H1 (cell line): ENCODE measurements around the gene OBI1. TPM values are rescaled to one million over a fixed set of nuclear protein-coding genes. Genes with fewer than 3 reads are reported as not detected.

Experiments used
- CTCF ChIA-PET: fragments of 300-600 bp; sonication (Branson Sonifier 250); formaldehyde crosslinking; loops from one replicate; lab custom pipeline; 2021; ENCODE audit not compliant: partially characterized antibody; lab: Charles Lee
- POLR2A ChIA-PET: fragments of 300-600 bp; sonication (Branson Sonifier 250); formaldehyde crosslinking; loops from one replicate; lab custom pipeline; 2021; ENCODE audit warnings: inconsistent platforms; ENCODE audit not compliant: partially characterized antibody; lab: Charles Lee
- DNase-seq, 2 experiments: peaks; one replicate each; pipeline versions ENCODE4 v3.0.0 to v3.0.0-alpha.2; 2010 to 2022; ENCODE audit warnings: low spot score in 2 of 2, low read depth in 1 of 2, mixed read lengths in 1 of 2
- FAIRE-seq: peaks from 2 replicates; lab custom pipeline; 2011; peaks lifted over from hg19 to GRCh38; lab: Jason Lieb, UNC
- H2AFZ ChIP-seq: 2 replicates; pipeline ENCODE4 v1.8.1; 2012; ENCODE audit warnings: low read length, inconsistent platforms
- H2AK5ac ChIP-seq: 2 replicates; pipeline ENCODE4 v1.6.1; 2013; ENCODE audit warnings: low read depth, low read length
- H2BK120ac ChIP-seq: replicated peaks from 2 replicates; pipeline ENCODE3; 2013; ENCODE audit warnings: low read depth, low read length, inconsistent platforms
- H2BK12ac ChIP-seq: 2 replicates; pipeline ENCODE4 v1.6.1; 2013; ENCODE audit warnings: low read depth, low read length
- H2BK15ac ChIP-seq: 2 replicates; pipeline ENCODE4 v1.6.1; 2013; ENCODE audit warnings: low read length
- H2BK20ac ChIP-seq: 2 replicates; pipeline ENCODE4 v1.6.1; 2013; ENCODE audit warnings: low read length
- H2BK5ac ChIP-seq: 2 replicates; pipeline ENCODE4 v1.6.1; 2013; ENCODE audit warnings: low read depth, low read length
- H3K14ac ChIP-seq: 2 replicates; pipeline ENCODE4 v1.6.1; 2013; ENCODE audit warnings: inconsistent platforms; ENCODE audit not compliant: insufficient read length
- H3K18ac ChIP-seq: 2 replicates; pipeline ENCODE4 v1.6.1; 2013; ENCODE audit warnings: low read length; ENCODE audit errors: extremely low read depth
- H3K23ac ChIP-seq: 2 replicates; pipeline ENCODE4 v1.6.1; 2013; ENCODE audit warnings: inconsistent platforms; ENCODE audit not compliant: insufficient read length
- H3K23me2 ChIP-seq: 2 replicates; pipeline ENCODE4 v1.6.1; 2013; ENCODE audit warnings: low read depth, low read length
- H3K27ac ChIP-seq: 2 replicates; pipeline ENCODE4 v1.6.1; 2011; ENCODE audit warnings: low read depth, low read length, inconsistent platforms
- H3K27me3 ChIP-seq, 4 experiments: replicated peaks in 1 of 4; 1 replicate in 1 of 4; 2 replicates in 3 of 4; pipeline versions ENCODE4 v1.6.1 to v1.8.1; 2011 to 2013; ENCODE audit warnings: low read length in 3 of 4, mild to moderate bottlenecking in 3 of 4, inconsistent platforms in 2 of 4, mixed read lengths in 2 of 4, moderate library complexity in 1 of 4; ENCODE audit not compliant: control insufficient read depth in 3 of 4, insufficient read depth in 3 of 4; ENCODE audit errors: extremely low read depth in 1 of 4
- H3K36me3 ChIP-seq, 4 experiments: 2 replicates each; pipeline versions ENCODE4 v1.6.1 to v1.8.1; 2011 to 2013; ENCODE audit warnings: mild to moderate bottlenecking in 4 of 4, low read length in 3 of 4, moderate library complexity in 2 of 4, control low read depth in 1 of 4, inconsistent platforms in 1 of 4; ENCODE audit not compliant: insufficient read depth in 4 of 4, control insufficient read depth in 2 of 4
- H3K4ac ChIP-seq: replicated peaks from 2 replicates; pipeline ENCODE3; 2013; ENCODE audit warnings: low read length, low read depth, mixed read lengths, inconsistent platforms; ENCODE audit not compliant: insufficient read length
- H3K4me1 ChIP-seq, 4 experiments: replicated peaks in 1 of 4; 1 replicate in 1 of 4; 2 replicates in 3 of 4; pipeline versions ENCODE4 v1.6.1 to v1.8.1; 2011 to 2013; ENCODE audit warnings: low read length in 3 of 4, inconsistent platforms in 2 of 4, mixed read lengths in 1 of 4; ENCODE audit not compliant: insufficient read depth in 4 of 4, control insufficient read depth in 3 of 4
- H3K4me2 ChIP-seq, 2 experiments: 2 replicates each; pipeline versions ENCODE4 v1.6.1 to v1.8.1; 2011 to 2013; ENCODE audit warnings: low read depth in 2 of 2, low read length in 2 of 2, control low read depth in 1 of 2, inconsistent platforms in 1 of 2, mild to moderate bottlenecking in 1 of 2; ENCODE audit not compliant: insufficient read depth in 1 of 2
- H3K4me3 ChIP-seq, 4 experiments: fragments of 200-600, 300-600 bp in 1 of 4; sonication (generic), shearing (Covaris generic), sonication (Bioruptor Twin) in 1 of 4; 2 replicates each; pipeline versions ENCODE4 v1.5.1 to v1.8.1; 2011 to 2016; ENCODE audit warnings: low read length in 4 of 4, low read depth in 3 of 4, control low read depth in 2 of 4, inconsistent platforms in 2 of 4, mild to moderate bottlenecking in 2 of 4, mixed read lengths in 1 of 4, moderate library complexity in 1 of 4; ENCODE audit not compliant: insufficient read depth in 2 of 4; ENCODE audit errors: extremely low read depth in 1 of 4
- H3K56ac ChIP-seq: replicated peaks from 2 replicates; pipeline ENCODE3; 2013; ENCODE audit warnings: low read depth, mild to moderate bottlenecking, mixed read lengths, low read length, inconsistent platforms; ENCODE audit not compliant: insufficient read length
- H3K79me1 ChIP-seq: 2 replicates; pipeline ENCODE4 v1.6.1; 2013; ENCODE audit warnings: low read depth, low read length, control low read depth
- H3K79me2 ChIP-seq, 2 experiments: 2 replicates each; pipeline versions ENCODE4 v1.6.1 to v1.8.1; 2012 to 2013; ENCODE audit warnings: low read length in 2 of 2, mild to moderate bottlenecking in 2 of 2, inconsistent platforms in 1 of 2; ENCODE audit not compliant: insufficient read depth in 2 of 2, control insufficient read depth in 1 of 2
- H3K9ac ChIP-seq, 4 experiments: replicated peaks in 1 of 4; 1 replicate in 1 of 4; 2 replicates in 3 of 4; pipeline versions ENCODE4 v1.6.1 to v1.8.1; 2011 to 2013; ENCODE audit warnings: low read depth in 3 of 4, low read length in 3 of 4, control low read depth in 2 of 4, mild to moderate bottlenecking in 2 of 4, moderate library complexity in 2 of 4, inconsistent platforms in 1 of 4; ENCODE audit errors: extremely low read depth in 1 of 4
- H3K9me3 ChIP-seq, 2 experiments: 2 replicates each; pipeline versions ENCODE4 v1.6.1 to v1.8.1; 2012 to 2013; ENCODE audit warnings: mild to moderate bottlenecking in 2 of 2, moderate library complexity in 2 of 2, control low read depth in 1 of 2, inconsistent platforms in 1 of 2, low read depth in 1 of 2, low read length in 1 of 2, mixed read lengths in 1 of 2; ENCODE audit not compliant: insufficient read depth in 2 of 2
- H4K20me1 ChIP-seq, 2 experiments: replicated peaks in 1 of 2; 2 replicates each; pipeline versions ENCODE3 to v1.8.1; 2011 to 2013; ENCODE audit warnings: inconsistent platforms in 2 of 2, low read length in 2 of 2, mild to moderate bottlenecking in 1 of 2; ENCODE audit not compliant: insufficient read depth in 2 of 2, control insufficient read depth in 1 of 2
- H4K5ac ChIP-seq: 2 replicates; pipeline ENCODE4 v1.6.1; 2013; ENCODE audit warnings: low read length, low read depth, mixed read lengths, inconsistent platforms; ENCODE audit not compliant: insufficient read length
- H4K8ac ChIP-seq: 2 replicates; pipeline ENCODE4 v1.8.0; 2013; ENCODE audit warnings: mild to moderate bottlenecking, moderate library complexity, low read length, inconsistent platforms; ENCODE audit not compliant: insufficient read depth; ENCODE audit errors: extremely low read depth
- H4K91ac ChIP-seq: replicated peaks from 2 replicates; pipeline ENCODE3; 2013; ENCODE audit warnings: low read length, mixed read lengths, inconsistent platforms; ENCODE audit not compliant: insufficient read length
- BRCA1 ChIP-seq: IDR thresholded peaks from 2 replicates; pipeline ENCODE4 v1.6.1; 2012; ENCODE audit warnings: low read depth, low read length, improper control_type of control experiment
- CHD2 ChIP-seq: IDR thresholded peaks from 2 replicates; pipeline ENCODE4 v1.6.1; 2012; ENCODE audit warnings: low read length, improper control_type of control experiment
- GABPA ChIP-seq: IDR thresholded peaks from 2 replicates; pipeline ENCODE4 v1.6.1; 2011; ENCODE audit warnings: mild to moderate bottlenecking, low read length, moderate library complexity, borderline replicate concordance; ENCODE audit not compliant: insufficient read depth
- NRF1 ChIP-seq: IDR thresholded peaks from 2 replicates; pipeline ENCODE4 v1.6.1; 2011; ENCODE audit warnings: mild to moderate bottlenecking, low read depth, low read length, improper control_type of control experiment
- RAD21 ChIP-seq, 2 experiments: IDR thresholded peaks in 1 of 2; conservative IDR thresholded peaks in 1 of 2; 2 replicates each; pipeline ENCODE4 v1.6.1; 2011; ENCODE audit warnings: low read depth in 2 of 2, low read length in 2 of 2, improper control_type of control experiment in 1 of 2, inconsistent platforms in 1 of 2, mild to moderate bottlenecking in 1 of 2, moderate library complexity in 1 of 2
- SP1 ChIP-seq: IDR thresholded peaks from 2 replicates; pipeline ENCODE4 v1.6.1; 2011; ENCODE audit warnings: low read depth, low read length
- SP4 ChIP-seq: IDR thresholded peaks from 2 replicates; pipeline ENCODE4 v1.6.1; 2012; ENCODE audit warnings: low read length, inconsistent platforms
- TAF7 ChIP-seq: optimal IDR thresholded peaks from 2 replicates; pipeline ENCODE3; 2011; ENCODE audit warnings: low read depth, mild to moderate bottlenecking, inconsistent platforms, low read length, moderate library complexity, borderline replicate concordance
- TBP ChIP-seq: IDR thresholded peaks from 2 replicates; pipeline ENCODE4 v1.6.1; 2011; ENCODE audit warnings: low read depth, low read length, improper control_type of control experiment
- WGBS, 2 experiments: shearing (Covaris generic) in 1 of 2; methylation state at CpG; one replicate each; pipeline versions ENCODE4 v1.1.6 to v1.1.7; 2013 to 2015; ENCODE audit warnings: low lambda C conversion rate in 2 of 2, mixed read lengths in 2 of 2, inconsistent platforms in 1 of 2, low coverage in 1 of 2, missing lambda C conversion rate in 1 of 2; ENCODE audit not compliant: insufficient replicate concordance in 2 of 2, insufficient coverage in 1 of 2, insufficient read length in 1 of 2; ENCODE audit errors: extremely low coverage in 1 of 2, missing lambda C conversion rate in 1 of 2; 5-methylcytosine and 5-hydroxymethylcytosine counted together
- polyA plus RNA-seq, 7 experiments: library from polyadenylated mRNA; depleted of rRNA in 3 of 7; stranded (reverse) in 5 of 7; unstranded in 2 of 7; fragments of >200 nt in 5 of 7; fragments of 200-250 nt in 2 of 7; gene quantifications; 1 replicate in 5 of 7; 2 replicates in 1 of 7; 4 replicates in 1 of 7; pipeline versions ENCODE4 v1.2.1 to v1.2.3, GENCODE V29; 2011 to 2013; ENCODE audit warnings: missing spikeins in 2 of 7, mixed read lengths in 2 of 7
- total RNA-seq: library from RNA; stranded (reverse); fragmentation: NEBNext Ultra II Directional; extraction: Animal tissue kit (Norgen Biotek cat#: 25700); gene quantifications from 2 replicates; pipeline ENCODE4 v1.2.1, GENCODE V29; 2021

OBI1 gene
- total and polyA plus RNA-seq, 2 of the 8 experiments (the other 6 are each of a cell fraction or from before 2014, with no cell fraction given) = 7.1 to 14.3 TPM

GRCh38 chr13:78601874-78602560 lies 56.9 kb downstream of the OBI1 start:
- Histone ChIP-seq H3K9me3 (no peaks in the 10 kb centered on the region), H3K4me2 (peak overlapping the region; percentile 79 to 93), H2BK12ac (peak overlapping the region; percentile 93), H3K27ac (no peak overlapping the region), H2AK5ac (no peak overlapping the region), H2BK20ac (no peak overlapping the region; the same call in 1 of the 2 replicates), H2BK120ac (no peak overlapping the region), H3K23ac (no peak overlapping the region), H3K36me3 (no peaks in the 10 kb centered on the region), H3K79me2 (no peaks in the 10 kb centered on the region), H3K4ac (no peak overlapping the region), H3K56ac (no peak overlapping the region), H4K5ac (no peak overlapping the region), H2BK5ac (no peak overlapping the region), H3K18ac (no peak overlapping the region), H2AFZ (no peak overlapping the region), H4K8ac (no peak overlapping the region; the same call in 1 of the 2 replicates), H4K91ac (no peak overlapping the region), H2BK15ac (peak overlapping the region; percentile 92; the same call in 1 of the 2 replicates), H4K20me1 (peaks cover 20 to 25% of the 10 kb centered on the region in 2 experiments), H3K9ac (no peak overlapping the region), H3K79me1 (no peaks in the 10 kb centered on the region), H3K4me1 (peaks cover 0 to 38% (median 12%) of the 10 kb centered on the region in 4 experiments; a peak in 6 of 7 replicates), H3K4me3 (peak overlapping the region; percentile 14 to 67 (median 22); a peak in 4 of 8 replicates), H3K23me2 (peaks cover 20% of the 10 kb centered on the region; the same call in 1 of the 2 replicates), H3K14ac (no peak overlapping the region), H3K27me3 (peaks cover 85 to 97% (median 96%) of the 10 kb centered on the region in 4 experiments)
- no peak for DNase-seq
- FAIRE-seq = no peak
- ChIA-PET CTCF (interaction anchor here (0.9 to 2.4 kb wide), 2 partner anchors 15 kb away, joined by 3 to 8 read pairs; no protein-coding TSS in a partner anchor), POLR2A (no interaction called here)
- TF ChIP-seq BRCA1 (no peak), SP4 (no peak), TAF7 (no peak), NRF1 (no peak), SP1 (no peak), RAD21 (IDR thresholded peaks at IDR 0.05 in 1 of 2, conservative IDR thresholded peaks at IDR 0.05 in 1 of 2; ENCODE audit: low read depth in 2 of 2, low read length in 2 of 2) (no peak), GABPA (no peak), TBP (no peak), CHD2 (no peak)
- 3% methylated on average over 48 of the region's 112 CpGs; no CpG with 5 or more reads in 1 of the 2 experiments for WGBS, 2 experiments
